Stimulated activated CD8-positive, alpha-beta memory T cell treated with anti-CD3 and anti-CD28 coated beads, Interleukin-4, amount 100 ng/mL, for 48 hours (primary cell): ENCODE results near the gene MC3R.

Experiments used
- DNase-seq: peaks from one replicate; pipeline ENCODE4 v3.0.0-alpha.2; 2020

Gene MC3R

GRCh38 chr20:56257604-56258003 lies 9.1 kb downstream of the MC3R start:
- DNase-seq, result no peak

- no peak for DNase-seq
Measured at GRCh38 chr20:56259948-56260347, 11.4 kb downstream of the MC3R start.

GRCh38 chr20:56268536-56268935 lies 20.0 kb downstream of the MC3R start:
- no peak for DNase-seq

- DNase-seq, result no peak
Measured at GRCh38 chr20:56271974-56272373, 23.4 kb downstream of the MC3R start.

- DNase-seq, result no peak
Measured at GRCh38 chr20:56273491-56273890, 25.0 kb downstream of the MC3R start.

GRCh38 chr20:56274156-56274555 lies 25.6 kb downstream of the MC3R start:
- no peak for DNase-seq

GRCh38 chr20:56278196-56278595 lies 29.7 kb downstream of the MC3R start:
- no peak for DNase-seq

GRCh38 chr20:56285496-56285895 lies 37.0 kb downstream of the MC3R start:
- no peak for DNase-seq

- DNase-seq, result no peak
Measured at GRCh38 chr20:56289652-56290051, 41.1 kb downstream of the MC3R start.

GRCh38 chr20:56299362-56299761 lies 50.8 kb downstream of the MC3R start:
- no peak for DNase-seq
